ENCODE data around the gene SFXN5.

SFXN5 gene

GRCh38 chr2:72920318-72921087, 151.0 kb downstream of the SFXN5 start:
- TF ChIP-seq FOXM1 (IDR thresholded peaks at IDR 0.05; ENCODE audit: borderline replicate concordance) (no peak), ZNF384 (IDR thresholded peaks at IDR 0.05) (no peak), TARDBP (IDR thresholded peaks at IDR 0.05) (no peak), CTBP1 (IDR thresholded peaks at IDR 0.05; ENCODE audit: borderline replicate concordance) (no peak), NFRKB (IDR thresholded peaks at IDR 0.05) (no peak), SUZ12 (IDR thresholded peaks at IDR 0.05) (no peak), PKNOX1 (IDR thresholded peaks at IDR 0.05) (no peak), HDGF (IDR thresholded peaks at IDR 0.05; ENCODE audit: borderline replicate concordance) (no peak), FOXK2 (IDR thresholded peaks at IDR 0.05) (no peak), ARNT (IDR thresholded peaks at IDR 0.05) (no peak), SP1 (IDR thresholded peaks at IDR 0.05) (no peak), BHLHE40 (IDR thresholded peaks at IDR 0.05; ENCODE audit: borderline replicate concordance) (no peak), FOXA1 (IDR thresholded peaks at IDR 0.05) (no peak), L3MBTL2 (conservative IDR thresholded peaks at IDR 0.05) (no peak)
- POLR2A ChIA-PET = no interaction called here
- CTCF ChIA-PET = interaction anchor here (0.7 kb wide), 1 partner anchor 10 kb away, joined by 3 read pairs; no protein-coding TSS in a partner anchor
- no peak for DNase-seq (ENCODE audit: extremely low spot score)

GRCh38 chr2:72919414-72920317, 151.8 kb downstream of the SFXN5 start:
- no peak for DNase-seq (ENCODE audit: extremely low spot score)
- POLR2A ChIA-PET = no interaction called here
- no peak for TF ChIP-seq CTBP1 (IDR thresholded peaks at IDR 0.05; ENCODE audit: borderline replicate concordance)
- no peak for TF ChIP-seq BHLHE40 (IDR thresholded peaks at IDR 0.05; ENCODE audit: borderline replicate concordance)
- no peak for TF ChIP-seq ARNT (IDR thresholded peaks at IDR 0.05)
- TF ChIP-seq PKNOX1 (IDR thresholded peaks at IDR 0.05) = no peak
- no peak for TF ChIP-seq TARDBP (IDR thresholded peaks at IDR 0.05)
- no peak for TF ChIP-seq NFRKB (IDR thresholded peaks at IDR 0.05)
- CTCF ChIA-PET = interaction anchor here (1.3 kb wide), 1 partner anchor 54 kb away, joined by 3 read pairs; no protein-coding TSS in a partner anchor

- TF ChIP-seq TARDBP (IDR thresholded peaks at IDR 0.05) (no peak), FOXM1 (IDR thresholded peaks at IDR 0.05; ENCODE audit: borderline replicate concordance) (no peak), ZNF384 (IDR thresholded peaks at IDR 0.05) (no peak), ELF4 (IDR thresholded peaks at IDR 0.05) (no peak), FOXA1 (IDR thresholded peaks at IDR 0.05) (no peak)
- CTCF ChIA-PET = interaction anchor here (1.3 to 1.6 kb wide), 4 partner anchors 9 to 56 kb away, joined by 3 to 8 read pairs (median 6); partner anchors contain the start of gene SPR
- POLR2A ChIA-PET = interaction anchor here (1.4 kb wide), 1 partner anchor 31 kb away, joined by 6 read pairs; the partner anchor contains the start of gene SPR
- no peak for DNase-seq (ENCODE audit: extremely low spot score)
Measured at GRCh38 chr2:72917877-72918553, 153.5 kb downstream of the SFXN5 start.

- POLR2A ChIA-PET = interaction anchor here (0.8 to 1.6 kb wide), 4 partner anchors 23 to 59 kb away, joined by 3 to 6 read pairs (median 4); partner anchors contain the start of gene SPR
- CTCF ChIA-PET = interaction anchor here (0.6 to 1.6 kb wide), 5 partner anchors 9 to 260 kb away, joined by 3 to 8 read pairs (median 5); partner anchors contain the start of gene SPR
- TF ChIP-seq ELF4 (IDR thresholded peaks at IDR 0.05) (no peak), CTBP1 (IDR thresholded peaks at IDR 0.05; ENCODE audit: borderline replicate concordance) (no peak), ZNF384 (IDR thresholded peaks at IDR 0.05) (no peak), L3MBTL2 (conservative IDR thresholded peaks at IDR 0.05) (peak; percentile 47), FOXA1 (IDR thresholded peaks at IDR 0.05) (no peak), SUZ12 (IDR thresholded peaks at IDR 0.05) (no peak)
- DNase-seq (ENCODE audit: extremely low spot score) = peak; percentile 89
Measured at GRCh38 chr2:72917138-72917876, 154.2 kb downstream of the SFXN5 start, which contains the start of gene EMX1. Gene EMX1, plus strand, starts transcription at chr2:72917519. Its CDS starts 334 bp downstream, at chr2:72917853.

GRCh38 chr2:72916743-72917137, 154.8 kb downstream of the SFXN5 start:
- TF ChIP-seq ELF4 (IDR thresholded peaks at IDR 0.05) = no peak
- no peak for TF ChIP-seq TARDBP (IDR thresholded peaks at IDR 0.05)
- TF ChIP-seq L3MBTL2 (conservative IDR thresholded peaks at IDR 0.05) = no peak
- no peak for TF ChIP-seq CTBP1 (IDR thresholded peaks at IDR 0.05; ENCODE audit: borderline replicate concordance)
- TF ChIP-seq HDGF (IDR thresholded peaks at IDR 0.05; ENCODE audit: borderline replicate concordance) = no peak
- no peak for TF ChIP-seq PKNOX1 (IDR thresholded peaks at IDR 0.05)
- TF ChIP-seq ARNT (IDR thresholded peaks at IDR 0.05) = no peak
- TF ChIP-seq FOXM1 (IDR thresholded peaks at IDR 0.05; ENCODE audit: borderline replicate concordance) = no peak
- TF ChIP-seq NFRKB (IDR thresholded peaks at IDR 0.05) = no peak
- no peak for TF ChIP-seq FOXK2 (IDR thresholded peaks at IDR 0.05)
- no peak for TF ChIP-seq FOXA1 (IDR thresholded peaks at IDR 0.05)
- ChIA-PET CTCF (interaction anchor here (0.6 to 1.6 kb wide), 5 partner anchors 10 to 260 kb away, joined by 3 to 8 read pairs (median 5); partner anchors contain the start of gene SPR), POLR2A (interaction anchor here (0.8 to 1.6 kb wide), 3 partner anchors 22 to 59 kb away, joined by 3 to 4 read pairs (median 3); no protein-coding TSS in a partner anchor)
- DNase-seq (ENCODE audit: extremely low spot score) = no peak
